ENCODE results near the gene ST7. TPM values are rescaled to one million over a fixed set of nuclear protein-coding genes. Genes with fewer than 3 reads are reported as not detected.

ST7 gene
- total RNA-seq, 2 experiments from 2014 or later: 5.9 to 9.2 TPM

DNA sequence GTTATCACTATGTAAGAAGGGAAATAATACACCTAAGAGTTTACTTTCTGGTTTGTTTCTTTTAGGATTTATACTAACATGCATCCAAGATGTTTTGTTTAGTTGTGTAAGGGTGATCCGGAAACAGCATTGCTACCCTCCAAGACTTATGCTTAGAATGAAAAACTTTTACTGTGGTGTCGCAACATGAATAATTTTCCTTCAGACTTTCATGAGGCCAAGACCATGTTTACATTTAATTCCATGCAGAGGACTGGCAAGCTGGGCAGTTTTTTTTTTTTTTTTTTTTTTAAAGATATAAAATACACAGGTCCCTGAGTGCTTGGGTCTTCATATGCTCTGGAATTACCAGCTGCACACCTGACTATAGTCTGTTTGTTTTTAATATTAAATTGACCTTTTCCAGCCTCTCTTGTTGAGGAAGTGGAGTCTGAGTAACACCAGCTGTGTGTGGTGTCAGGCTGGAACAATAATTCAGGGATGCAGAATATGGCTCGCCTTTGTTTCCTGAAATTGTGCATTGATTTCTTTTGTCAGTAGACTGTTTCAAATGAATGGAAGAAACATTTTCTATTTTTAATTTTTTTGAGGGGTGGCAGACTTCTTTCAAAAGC is 81.7 kb downstream of the ST7 start:
- H3K36me3 Mint-ChIP-seq (ENCODE audit: low read depth): no peaks in the 10 kb centered on the region
- ChIA-PET CTCF (interaction anchor here (1.1 to 1.4 kb wide), 3 partner anchors 16 to 63 kb away, joined by 3 to 4 read pairs (median 3); no protein-coding TSS in a partner anchor), POLR2A (no interaction called here)
- ATAC-seq (no peak), DNase-seq (no peak)
- peaks cover 6% of the 10 kb centered on the region for H3K9me3 Mint-ChIP-seq
- intact Hi-C loops (cut with micrococcal nuclease): no loop called here
- TF ChIP-seq, protein P1, sequence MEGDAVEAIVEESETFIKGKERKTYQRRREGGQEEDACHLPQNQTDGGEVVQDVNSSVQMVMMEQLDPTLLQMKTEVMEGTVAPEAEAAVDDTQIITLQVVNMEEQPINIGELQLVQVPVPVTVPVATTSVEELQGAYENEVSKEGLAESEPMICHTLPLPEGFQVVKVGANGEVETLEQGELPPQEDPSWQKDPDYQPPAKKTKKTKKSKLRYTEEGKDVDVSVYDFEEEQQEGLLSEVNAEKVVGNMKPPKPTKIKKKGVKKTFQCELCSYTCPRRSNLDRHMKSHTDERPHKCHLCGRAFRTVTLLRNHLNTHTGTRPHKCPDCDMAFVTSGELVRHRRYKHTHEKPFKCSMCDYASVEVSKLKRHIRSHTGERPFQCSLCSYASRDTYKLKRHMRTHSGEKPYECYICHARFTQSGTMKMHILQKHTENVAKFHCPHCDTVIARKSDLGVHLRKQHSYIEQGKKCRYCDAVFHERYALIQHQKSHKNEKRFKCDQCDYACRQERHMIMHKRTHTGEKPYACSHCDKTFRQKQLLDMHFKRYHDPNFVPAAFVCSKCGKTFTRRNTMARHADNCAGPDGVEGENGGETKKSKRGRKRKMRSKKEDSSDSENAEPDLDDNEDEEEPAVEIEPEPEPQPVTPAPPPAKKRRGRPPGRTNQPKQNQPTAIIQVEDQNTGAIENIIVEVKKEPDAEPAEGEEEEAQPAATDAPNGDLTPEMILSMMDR (IDR thresholded peaks at IDR 0.05): no peak
- H3K4me3 Mint-ChIP-seq: no peak overlapping the region
- H3K27me3 Mint-ChIP-seq: no peaks in the 10 kb centered on the region
- H3K27ac Mint-ChIP-seq: no peak overlapping the region
- H3K4me1 Mint-ChIP-seq (ENCODE audit: low read depth): no peaks in the 10 kb centered on the region

DNA sequence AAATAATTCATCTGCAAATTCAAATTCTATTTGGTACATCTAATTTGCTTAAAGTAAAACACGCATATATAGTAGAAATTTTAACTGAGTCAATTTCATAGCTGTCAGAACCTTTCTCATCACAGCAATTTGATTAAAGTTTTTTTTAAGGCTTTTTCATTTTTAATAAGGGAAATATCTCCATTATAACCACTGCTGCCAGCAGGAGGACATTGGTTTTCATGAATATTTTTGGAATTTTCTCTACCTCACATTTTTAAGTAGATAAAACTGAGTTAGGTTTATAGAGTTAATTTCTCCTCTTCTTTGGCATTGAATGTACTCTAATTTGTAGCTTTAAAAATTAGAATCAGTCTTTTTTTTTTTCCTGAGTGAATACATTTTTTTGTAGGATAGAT is 82.2 kb downstream of the ST7 start:
- Mint-ChIP-seq H3K4me1 (ENCODE audit: low read depth) (no peaks in the 10 kb centered on the region), H3K27me3 (no peaks in the 10 kb centered on the region), H3K27ac (no peak overlapping the region), H3K4me3 (no peak overlapping the region), H3K9me3 (peaks cover 5% of the 10 kb centered on the region), H3K36me3 (ENCODE audit: low read depth) (no peaks in the 10 kb centered on the region)
- POLR2A ChIA-PET: no interaction called here
- intact Hi-C loops (cut with micrococcal nuclease): no loop called here
- DNase-seq (no peak), ATAC-seq (no peak)
- TF ChIP-seq, protein P1 (IDR thresholded peaks at IDR 0.05): no peak
- CTCF ChIA-PET: interaction anchor here (1.1 to 1.4 kb wide), 3 partner anchors 16 to 63 kb away, joined by 3 to 4 read pairs (median 3); no protein-coding TSS in a partner anchor

DNA sequence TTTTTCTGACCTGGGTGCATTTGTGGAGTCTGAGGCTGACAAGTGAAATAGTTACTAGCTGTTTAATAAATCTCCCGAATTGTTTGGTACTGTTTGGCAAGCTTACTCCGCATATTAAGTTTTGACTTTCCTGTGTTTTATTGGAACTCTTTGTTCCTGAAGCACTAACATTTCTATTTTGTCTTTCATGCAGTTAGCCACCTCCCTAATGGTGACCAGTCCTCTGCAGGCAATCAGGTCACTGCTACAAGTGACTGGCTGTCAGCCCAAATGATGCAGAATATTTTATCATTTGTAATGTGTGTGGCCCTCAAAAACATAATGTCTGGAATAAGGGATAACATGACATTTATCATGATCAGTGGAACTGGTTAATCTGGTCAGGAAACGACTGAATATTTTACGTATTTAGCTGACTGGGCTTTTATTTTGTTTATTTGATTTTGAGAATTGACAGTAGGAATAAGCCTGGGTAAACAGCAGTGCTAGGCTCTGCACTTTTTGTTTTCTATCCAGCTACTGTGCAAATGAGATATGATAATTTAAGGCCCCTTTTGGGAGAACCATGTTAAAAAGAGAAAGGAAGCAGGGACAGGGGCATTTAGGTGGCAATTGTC is 82.9 kb downstream of the ST7 start:
- DNase-seq (no peak), ATAC-seq (no peak)
- Mint-ChIP-seq H3K4me3 (no peak overlapping the region), H3K9me3 (no peaks in the 10 kb centered on the region), H3K4me1 (ENCODE audit: low read depth) (peaks cover 4% of the 10 kb centered on the region), H3K36me3 (ENCODE audit: low read depth) (no peaks in the 10 kb centered on the region), H3K27me3 (no peaks in the 10 kb centered on the region), H3K27ac (no peak overlapping the region)
- TF ChIP-seq, protein P1 (IDR thresholded peaks at IDR 0.05): no peak
- intact Hi-C loops (cut with micrococcal nuclease): no loop called here
- POLR2A ChIA-PET: no interaction called here
- CTCF ChIA-PET: interaction anchor here (0.6 to 1.1 kb wide), 2 partner anchors 17 to 52 kb away, joined by 3 to 4 read pairs; no protein-coding TSS in a partner anchor

DNA sequence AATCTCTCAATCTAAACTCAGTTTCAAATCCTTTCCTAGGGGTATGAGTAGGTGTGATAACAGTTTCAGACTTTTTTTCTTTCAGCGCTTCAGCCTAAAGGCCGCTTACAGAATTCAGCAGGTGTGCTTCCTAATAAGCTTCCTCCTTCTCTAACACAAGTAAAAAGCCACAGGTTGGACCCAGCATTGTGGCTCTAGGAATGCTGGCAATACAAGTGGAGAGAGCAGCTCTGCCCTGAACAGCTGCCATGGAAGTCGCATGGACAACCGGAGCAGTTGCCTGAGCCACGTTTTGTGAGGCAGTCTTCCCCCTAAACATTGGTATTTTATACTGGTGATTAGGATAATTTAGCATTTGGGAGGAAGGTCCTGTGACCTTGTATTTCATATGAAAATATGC is 83.5 kb downstream of the ST7 start:
- ATAC-seq (no peak), DNase-seq (no peak)
- Mint-ChIP-seq H3K4me3 (no peak overlapping the region), H3K36me3 (ENCODE audit: low read depth) (no peaks in the 10 kb centered on the region), H3K27me3 (no peaks in the 10 kb centered on the region), H3K27ac (no peak overlapping the region), H3K4me1 (ENCODE audit: low read depth) (peaks cover 5% of the 10 kb centered on the region), H3K9me3 (no peaks in the 10 kb centered on the region)
- TF ChIP-seq, protein P1 (IDR thresholded peaks at IDR 0.05): no peak
- ChIA-PET POLR2A (no interaction called here), CTCF (interaction anchor here (0.6 to 1.4 kb wide), 2 partner anchors 13 to 48 kb away, joined by 3 read pairs; no protein-coding TSS in a partner anchor)
- intact Hi-C loops (cut with micrococcal nuclease): no loop called here

DNA sequence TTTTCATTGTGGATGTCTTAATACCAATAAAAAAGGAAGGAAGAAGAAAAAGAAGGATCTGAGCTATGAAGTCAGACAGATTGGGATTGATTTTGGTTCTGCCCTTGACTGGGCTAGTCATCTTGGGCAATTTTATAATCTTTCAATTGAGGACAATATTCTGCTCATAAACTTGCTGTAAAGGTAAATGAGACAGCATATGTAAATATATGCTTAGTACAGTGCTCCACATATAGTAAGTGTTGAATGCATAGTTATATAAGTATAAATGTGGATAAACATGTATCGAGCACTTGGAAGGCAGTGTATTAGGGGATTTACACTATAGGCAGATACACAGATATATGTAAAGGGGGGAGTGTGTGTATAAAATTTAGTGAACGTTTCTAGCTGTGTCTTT is 85.1 kb downstream of the ST7 start:
- TF ChIP-seq, protein P1 (IDR thresholded peaks at IDR 0.05): no peak
- no peaks in the 10 kb centered on the region for H3K36me3 Mint-ChIP-seq (ENCODE audit: low read depth)
- H3K4me3 Mint-ChIP-seq: no peak overlapping the region
- ATAC-seq: no peak
- POLR2A ChIA-PET: no interaction called here
- peaks cover 5% of the 10 kb centered on the region for H3K4me1 Mint-ChIP-seq (ENCODE audit: low read depth)
- H3K27ac Mint-ChIP-seq: no peak overlapping the region
- no peaks in the 10 kb centered on the region for H3K27me3 Mint-ChIP-seq
- no peaks in the 10 kb centered on the region for H3K9me3 Mint-ChIP-seq
- DNase-seq: no peak
- CTCF ChIA-PET: no interaction called here
- intact Hi-C loops (cut with micrococcal nuclease): no loop called here
